Left lung (tissue), 10 donors: ENCODE data around the gene MEOX2. TPM values are rescaled to one million over a fixed set of nuclear protein-coding genes. Genes with fewer than 3 reads are reported as not detected.

Experiments
- ATAC-seq: fragments of 200-7000 bp; cut with Tn5 transposase; one replicate; pipeline ENCODE4 v1.9.1; 2020; ENCODE audit warnings: moderate library complexity
- DNase-seq, 4 donors: peaks; one replicate each; pipeline ENCODE4 v3.0.0-alpha.2; 2013 to 2020
- H3K27ac ChIP-seq, 2 donors: fragments of 200-600 bp; sonication (generic) in 1 of 2; one replicate each; pipeline versions ENCODE4 v1.5.0 to v1.8.0; 2020 to 2021
- H3K27me3 ChIP-seq, 2 donors: fragments of 200-600 bp; sonication (generic) in 1 of 2; one replicate each; pipeline versions ENCODE4 v1.5.0 to v1.8.0; 2020 to 2021
- H3K36me3 ChIP-seq, 2 donors: fragments of 200-600 bp; sonication (generic) in 1 of 2; one replicate each; pipeline versions ENCODE4 v1.5.0 to v1.8.0; 2020 to 2021
- H3K4me1 ChIP-seq, 2 donors: fragments of 200-600 bp; one replicate each; pipeline ENCODE4 v1.8.0; 2021
- H3K4me3 ChIP-seq, 2 donors: fragments of 200-600 bp; sonication (generic) in 1 of 2; one replicate each; pipeline versions ENCODE4 v1.5.0 to v1.8.0; 2020 to 2021; ENCODE audit warnings: mild to moderate bottlenecking in 1 of 2
- H3K9me3 ChIP-seq, 2 donors: fragments of 200-600 bp; sonication (generic) in 1 of 2; one replicate each; pipeline versions ENCODE4 v1.5.0 to v1.8.0; 2020 to 2021
- CTCF ChIP-seq, 2 donors: fragments of 200-600 bp; sonication (generic) in 1 of 2; IDR thresholded peaks; one replicate each; pipeline versions ENCODE4 v1.5.0 to v1.8.0; 2021; ENCODE audit warnings: antibody characterized with exemption in 2 of 2
- intact Hi-C, 2 donors: fragments of 100-400 bp; cut with DNase I; formaldehyde crosslinking; loops; one replicate each; pipeline versions ENCODE4 v1.11.2 to v1.14.2; 2022
- polyA plus RNA-seq, 6 donors: library from polyadenylated mRNA; unstranded; fragments of 120-200 nt; gene quantifications; one replicate each; pipeline ENCODE4 v1.2.1, GENCODE V29; 2013; ENCODE audit not compliant: insufficient read length in 6 of 6
- total RNA-seq, 2 donors: library from RNA; stranded (reverse); fragmentation: NEBNext Ultra II Directional; extraction: Animal tissue kit (Norgen Biotek cat#: 25700); gene quantifications; one replicate each; pipeline ENCODE4 v1.2.1, GENCODE V29; 2021
- donor health status: DM: no; HTN: yes; CAD: no.
- donor health status: DM: no; HTN: no; CAD: no.

Gene MEOX2
- total and polyA plus RNA-seq, 8 donors = 25.2 to 224 (median 174) TPM

GRCh38 chr7:15679306-15679705 is 7.2 kb downstream of the MEOX2 start:
- no peak overlapping the region for H3K27ac ChIP-seq

GRCh38 chr7:15678653-15679052 is 7.8 kb downstream of the MEOX2 start:
- Histone ChIP-seq H3K4me3 (no peak overlapping the region), H3K27ac (peak overlapping the region in 1 of 2 donors; percentile 13), H3K9me3 (no peaks in the 10 kb centered on the region), H3K4me1 (no peaks in the 10 kb centered on the region), H3K27me3 (peaks cover 0 to 14% of the 10 kb centered on the region in 2 donors), H3K36me3 (no peaks in the 10 kb centered on the region)
- intact Hi-C loops = no loop called here
- no peak for TF ChIP-seq CTCF (IDR thresholded peaks at IDR 0.05)
- no peak for DNase-seq
- no peak for ATAC-seq

More at GRCh38 chr7:15679306-15679705, 7.2 kb downstream of the MEOX2 start:
- no peak for ATAC-seq
- H3K4me3 ChIP-seq = no peak overlapping the region
- DNase-seq = no peak
- intact Hi-C loops = no loop called here
- TF ChIP-seq CTCF (IDR thresholded peaks at IDR 0.05) = no peak
- peaks cover 3 to 21% of the 10 kb centered on the region in 2 donors for H3K27me3 ChIP-seq
- no peaks in the 10 kb centered on the region for H3K4me1 ChIP-seq
- H3K36me3 ChIP-seq = no peaks in the 10 kb centered on the region
- H3K9me3 ChIP-seq = no peaks in the 10 kb centered on the region

GRCh38 chr7:15675379-15675778 is 11.1 kb downstream of the MEOX2 start:
- H3K4me3 ChIP-seq = no peak overlapping the region
- H3K27ac ChIP-seq = no peak overlapping the region
- intact Hi-C loops = no loop called here
- no peaks in the 10 kb centered on the region for H3K9me3 ChIP-seq
- H3K4me1 ChIP-seq = no peaks in the 10 kb centered on the region
- ATAC-seq (no peak), DNase-seq (no peak)
- no peaks in the 10 kb centered on the region for H3K27me3 ChIP-seq
- no peak for TF ChIP-seq CTCF (IDR thresholded peaks at IDR 0.05)
- H3K36me3 ChIP-seq = no peaks in the 10 kb centered on the region

- no peak overlapping the region for H3K27ac ChIP-seq
- no peak for ATAC-seq
Observed at GRCh38 chr7:15674586-15674985, 11.9 kb downstream of the MEOX2 start.

GRCh38 chr7:15669443-15670090 is 16.9 kb downstream of the MEOX2 start:
- Histone ChIP-seq H3K4me1 (no peaks in the 10 kb centered on the region), H3K27me3 (no peaks in the 10 kb centered on the region), H3K4me3 (no peak overlapping the region), H3K9me3 (no peaks in the 10 kb centered on the region), H3K36me3 (no peaks in the 10 kb centered on the region), H3K27ac (no peak overlapping the region)
- no peak for TF ChIP-seq CTCF (IDR thresholded peaks at IDR 0.05)
- intact Hi-C loops = no loop called here
- peak in 1 of 4 donors; percentile 73 for DNase-seq
- ATAC-seq = no peak

More at GRCh38 chr7:15674586-15674985, 11.9 kb downstream of the MEOX2 start:
- Histone ChIP-seq H3K4me3 (no peak overlapping the region), H3K4me1 (no peaks in the 10 kb centered on the region), H3K9me3 (no peaks in the 10 kb centered on the region), H3K36me3 (no peaks in the 10 kb centered on the region), H3K27me3 (no peaks in the 10 kb centered on the region)
- intact Hi-C loops = no loop called here
- TF ChIP-seq CTCF (IDR thresholded peaks at IDR 0.05) = no peak
- DNase-seq = no peak
